Ovary (tissue), 1 donor: Measurements from ENCODE around the gene MAD1L1.

ENCODE experiments used
- EP300 ChIP-seq: sonication (generic); formaldehyde crosslinking; IDR thresholded peaks from one replicate; pipeline ENCODE4 v1.6.1; 2017; ENCODE audit warnings: antibody characterized with exemption
- POLR2A ChIP-seq: fragments of 450-650 bp; IDR thresholded peaks from one replicate; pipeline ENCODE4 v1.6.1; 2017; ENCODE audit warnings: antibody characterized with exemption, mild to moderate bottlenecking, moderate library complexity

DNA sequence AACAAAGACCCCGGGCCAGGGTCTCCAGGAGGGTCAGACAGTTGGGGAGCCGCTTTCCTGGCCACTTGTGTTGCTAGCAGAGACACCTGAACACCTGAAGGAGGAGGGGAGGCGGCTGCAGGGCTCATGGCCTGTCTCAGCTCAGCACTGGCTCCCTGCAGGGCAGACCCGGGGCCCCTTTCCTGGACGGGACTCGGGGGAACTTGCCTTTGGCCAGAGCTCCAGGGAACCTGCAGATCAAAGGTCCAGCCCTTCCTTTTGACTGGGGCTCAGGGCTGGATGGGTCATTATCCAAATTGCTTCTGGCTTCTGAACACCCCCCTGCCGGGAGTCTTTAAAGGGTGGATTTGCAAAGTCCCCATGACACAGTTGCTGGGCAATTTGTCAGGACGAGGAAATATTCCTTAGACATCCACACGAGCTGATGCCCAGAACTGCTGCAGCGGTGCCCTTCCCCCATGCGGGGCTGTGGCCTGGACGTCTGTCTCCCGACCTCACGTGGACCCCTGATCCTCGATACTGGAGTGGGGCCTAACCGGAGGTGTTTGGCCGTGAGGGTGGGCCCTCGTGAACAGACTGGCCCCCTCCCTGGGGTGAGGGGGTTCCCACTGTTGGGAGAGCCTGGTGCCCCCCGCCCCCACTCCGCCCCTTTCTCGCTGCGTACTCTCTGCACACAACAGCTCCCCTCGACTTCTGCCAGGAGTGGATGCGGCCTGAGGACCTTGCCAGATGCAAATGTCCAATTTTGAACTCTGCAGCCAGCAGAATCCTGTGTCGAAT is 368.4 kb downstream of the MAD1L1 start:
- TF ChIP-seq EP300: no peak
- TF ChIP-seq POLR2A: no peak
